H9 (cell line): ENCODE data around the gene BMPER. TPM values are rescaled to one million over a fixed set of nuclear protein-coding genes. Genes with fewer than 3 reads are reported as not detected.

Experiments
- DNase-seq: peaks from one replicate; pipeline ENCODE4 v3.0.0-alpha.2; 2017
- H2AFZ ChIP-seq: one replicate; pipeline ENCODE4 v1.6.1; 2013; ENCODE audit warnings: mild to moderate bottlenecking, low read length, control low read depth, moderate library complexity
- H2AK5ac ChIP-seq: 2 replicates; pipeline ENCODE4 v1.6.1; 2013; ENCODE audit warnings: low read length, control low read depth, mixed read lengths; ENCODE audit not compliant: insufficient read length
- H2BK120ac ChIP-seq: one replicate; pipeline ENCODE4 v1.6.1; 2013; ENCODE audit warnings: low read depth, mild to moderate bottlenecking, low read length, control low read depth, inconsistent platforms; ENCODE audit not compliant: poor library complexity, severe bottlenecking
- H2BK12ac ChIP-seq: 2 replicates; pipeline ENCODE4 v1.6.1; 2013; ENCODE audit warnings: low read length, control low read depth, mixed read lengths, low read depth; ENCODE audit not compliant: insufficient read length
- H2BK15ac ChIP-seq: 2 replicates; pipeline ENCODE4 v1.6.1; 2013; ENCODE audit warnings: low read depth, low read length, control low read depth
- H2BK20ac ChIP-seq: one replicate; pipeline ENCODE4 v1.6.1; 2013; ENCODE audit warnings: low read depth, mild to moderate bottlenecking, low read length, control low read depth, inconsistent platforms; ENCODE audit not compliant: poor library complexity, severe bottlenecking
- H2BK5ac ChIP-seq: 2 replicates; pipeline ENCODE4 v1.6.1; 2013; ENCODE audit warnings: low read length, control low read depth, mixed read lengths; ENCODE audit not compliant: insufficient read length
- H3K14ac ChIP-seq: 2 replicates; pipeline ENCODE4 v1.6.1; 2013; ENCODE audit warnings: low read length, control low read depth; ENCODE audit not compliant: insufficient read depth
- H3K18ac ChIP-seq: 2 replicates; pipeline ENCODE4 v1.6.1; 2013; ENCODE audit warnings: low read depth, mild to moderate bottlenecking, mixed read lengths, low read length, control low read depth; ENCODE audit not compliant: insufficient read length
- H3K23ac ChIP-seq: 2 replicates; pipeline ENCODE4 v1.6.1; 2013; ENCODE audit warnings: low read length, control low read depth, mixed read lengths, low read depth; ENCODE audit not compliant: insufficient read length
- H3K23me2 ChIP-seq: 2 replicates; pipeline ENCODE4 v1.6.1; 2013; ENCODE audit warnings: low read depth, mild to moderate bottlenecking, mixed read lengths, low read length, control low read depth; ENCODE audit not compliant: insufficient read length, poor library complexity, severe bottlenecking
- H3K27ac ChIP-seq: 2 replicates; pipeline ENCODE4 v1.5.1; 2013; ENCODE audit warnings: low read length, control low read depth, mixed read lengths, low read depth; ENCODE audit not compliant: insufficient read length
- H3K27me3 ChIP-seq: 2 replicates; pipeline ENCODE4 v1.6.1; 2013; ENCODE audit warnings: low read length, control low read depth, inconsistent platforms; ENCODE audit not compliant: insufficient read depth
- H3K4ac ChIP-seq: 2 replicates; pipeline ENCODE4 v1.6.1; 2013; ENCODE audit warnings: low read depth, mild to moderate bottlenecking, control low read depth, inconsistent platforms, low read length, moderate library complexity
- H3K4me1 ChIP-seq: 2 replicates; pipeline ENCODE4 v1.6.1; 2013; ENCODE audit warnings: low read length, control low read depth, inconsistent platforms; ENCODE audit not compliant: insufficient read depth
- H3K4me2 ChIP-seq: 2 replicates; pipeline ENCODE4 v1.6.1; 2013; ENCODE audit warnings: low read length, control low read depth, mixed read lengths; ENCODE audit not compliant: insufficient read length, insufficient read depth
- H3K56ac ChIP-seq: 2 replicates; pipeline ENCODE4 v1.6.1; 2013; ENCODE audit warnings: low read depth, mild to moderate bottlenecking, mixed read lengths, low read length, control low read depth; ENCODE audit not compliant: insufficient read length
- H3K79me1 ChIP-seq: 2 replicates; pipeline ENCODE4 v1.6.1; 2013; ENCODE audit warnings: low read depth, mild to moderate bottlenecking, moderate library complexity, low read length, control low read depth, inconsistent platforms; ENCODE audit not compliant: insufficient read depth, poor library complexity, severe bottlenecking
- H3K79me2 ChIP-seq: 2 replicates; pipeline ENCODE4 v1.6.1; 2013; ENCODE audit warnings: low read length, control low read depth, inconsistent platforms; ENCODE audit not compliant: insufficient read depth
- H3K9ac ChIP-seq: 2 replicates; pipeline ENCODE4 v1.6.1; 2013; ENCODE audit warnings: low read length, control low read depth, mixed read lengths; ENCODE audit not compliant: insufficient read length; ENCODE audit errors: extremely low read depth
- H3K9me3 ChIP-seq: one replicate; pipeline ENCODE4 v1.6.1; 2013; ENCODE audit warnings: low read depth, low read length, inconsistent platforms; ENCODE audit not compliant: control insufficient read depth
- H3T11ph ChIP-seq: one replicate; pipeline ENCODE4 v1.6.1; 2013; ENCODE audit warnings: mild to moderate bottlenecking, low read length, control low read depth, inconsistent platforms
- H4K20me1 ChIP-seq: one replicate; pipeline ENCODE4 v1.6.1; 2013; ENCODE audit not compliant: control insufficient read depth, insufficient read length, insufficient read depth
- H4K5ac ChIP-seq: 2 replicates; pipeline ENCODE4 v1.6.1; 2013; ENCODE audit warnings: low read depth, mild to moderate bottlenecking, mixed read lengths, low read length, control low read depth; ENCODE audit not compliant: insufficient read length
- H4K8ac ChIP-seq: replicated peaks from 2 replicates; pipeline ENCODE4 v1.6.1; 2013; ENCODE audit warnings: low read length, control low read depth, mixed read lengths, low read depth; ENCODE audit not compliant: insufficient read length
- H4K91ac ChIP-seq: 2 replicates; pipeline ENCODE4 v1.6.1; 2013; ENCODE audit warnings: low read depth, mild to moderate bottlenecking, moderate library complexity, mixed read lengths, low read length, control low read depth; ENCODE audit not compliant: insufficient read length
- H3K27ac Mint-ChIP-seq, 3 experiments: 2 replicates in 2 of 3; 3 replicates in 1 of 3; pipeline ENCODE4 v1.8.0; 2020 to 2021; ENCODE audit warnings: mixed read lengths in 3 of 3, mild to moderate bottlenecking in 1 of 3, moderate library complexity in 1 of 3
- H3K27me3 Mint-ChIP-seq: 2 replicates; pipeline ENCODE4 v1.8.0; 2021; ENCODE audit warnings: low read depth, mild to moderate bottlenecking, moderate library complexity, mixed read lengths
- H3K36me3 Mint-ChIP-seq, 3 experiments: 2 replicates in 2 of 3; 3 replicates in 1 of 3; pipeline ENCODE4 v1.8.0; 2020 to 2021; ENCODE audit warnings: low read depth in 3 of 3, mixed read lengths in 3 of 3; ENCODE audit not compliant: insufficient read depth in 1 of 3
- H3K4me1 Mint-ChIP-seq, 2 experiments: 2 replicates each; pipeline ENCODE4 v1.8.0; 2020; ENCODE audit warnings: mixed read lengths in 2 of 2
- H3K4me3 Mint-ChIP-seq, 2 experiments: 2 replicates in 1 of 2; 3 replicates in 1 of 2; pipeline ENCODE4 v1.8.0; 2020 to 2021; ENCODE audit warnings: mild to moderate bottlenecking in 2 of 2, mixed read lengths in 2 of 2, moderate library complexity in 1 of 2
- H3K9me3 Mint-ChIP-seq, 2 experiments: 2 replicates in 1 of 2; 3 replicates in 1 of 2; pipeline ENCODE4 v1.8.0; 2020; ENCODE audit warnings: mild to moderate bottlenecking in 2 of 2, mixed read lengths in 2 of 2, moderate library complexity in 1 of 2
- WGBS: extraction: QIAGEN DNeasy Blood & Tissue Kit; methylation state at CpG from one replicate; pipeline ENCODE4 v1.1.7; 2013; ENCODE audit warnings: missing lambda C conversion rate, low lambda C conversion rate, mixed read lengths; ENCODE audit not compliant: insufficient read length; ENCODE audit errors: extremely low coverage; 5-methylcytosine and 5-hydroxymethylcytosine counted together
- total RNA-seq: library from RNA; stranded (reverse); gene quantifications from 2 replicates; pipeline ENCODE4 v1.2.1, GENCODE V29; 2021
- TF ChIP-seq, protein P1 (sequence below): fragments of 200-600 bp; sonication (generic); conservative IDR thresholded peaks from 3 replicates; pipeline ENCODE4 v1.8.0; 2021; ENCODE audit warnings: antibody characterized with exemption, mild to moderate bottlenecking

BMPER gene
- total RNA-seq, 1 experiment from 2014 or later: 0.20 TPM

DNA sequence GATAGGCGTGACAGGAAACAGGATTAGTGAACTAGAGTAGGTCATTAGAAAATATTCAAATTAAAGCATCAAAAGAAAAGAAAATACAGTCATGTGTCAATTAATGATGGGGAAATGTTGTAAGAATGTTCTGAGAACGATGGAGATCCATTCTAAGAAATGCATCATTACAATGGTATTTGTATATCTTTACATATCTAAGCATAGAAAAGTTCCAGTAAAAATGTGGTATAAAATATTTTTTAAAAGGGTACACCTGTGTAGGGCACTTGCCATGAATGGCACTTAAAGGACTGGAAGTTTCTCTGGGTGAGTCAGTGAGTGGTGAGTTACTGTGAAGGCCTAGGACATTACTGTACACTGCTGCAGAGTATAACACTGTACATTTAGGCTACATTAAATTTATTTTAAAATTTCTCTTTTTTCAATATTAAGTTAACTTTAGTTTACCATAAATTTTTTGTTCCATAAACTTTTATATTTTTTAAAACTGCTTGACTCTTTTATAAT is 282.5 kb downstream of the BMPER start:
- H3K56ac ChIP-seq: no peak overlapping the region
- H3K4me3 Mint-ChIP-seq: no peak overlapping the region

More for the DNA sequence above, 282.5 kb downstream of the BMPER start:
- H3K79me1 ChIP-seq: no peaks in the 10 kb centered on the region
- no peak overlapping the region for H3K27ac ChIP-seq
- TF ChIP-seq, protein P1, sequence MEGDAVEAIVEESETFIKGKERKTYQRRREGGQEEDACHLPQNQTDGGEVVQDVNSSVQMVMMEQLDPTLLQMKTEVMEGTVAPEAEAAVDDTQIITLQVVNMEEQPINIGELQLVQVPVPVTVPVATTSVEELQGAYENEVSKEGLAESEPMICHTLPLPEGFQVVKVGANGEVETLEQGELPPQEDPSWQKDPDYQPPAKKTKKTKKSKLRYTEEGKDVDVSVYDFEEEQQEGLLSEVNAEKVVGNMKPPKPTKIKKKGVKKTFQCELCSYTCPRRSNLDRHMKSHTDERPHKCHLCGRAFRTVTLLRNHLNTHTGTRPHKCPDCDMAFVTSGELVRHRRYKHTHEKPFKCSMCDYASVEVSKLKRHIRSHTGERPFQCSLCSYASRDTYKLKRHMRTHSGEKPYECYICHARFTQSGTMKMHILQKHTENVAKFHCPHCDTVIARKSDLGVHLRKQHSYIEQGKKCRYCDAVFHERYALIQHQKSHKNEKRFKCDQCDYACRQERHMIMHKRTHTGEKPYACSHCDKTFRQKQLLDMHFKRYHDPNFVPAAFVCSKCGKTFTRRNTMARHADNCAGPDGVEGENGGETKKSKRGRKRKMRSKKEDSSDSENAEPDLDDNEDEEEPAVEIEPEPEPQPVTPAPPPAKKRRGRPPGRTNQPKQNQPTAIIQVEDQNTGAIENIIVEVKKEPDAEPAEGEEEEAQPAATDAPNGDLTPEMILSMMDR: no peak
- H3K4me2 ChIP-seq: no peak overlapping the region
- H3K23me2 ChIP-seq: no peaks in the 10 kb centered on the region
- no peak overlapping the region for H2BK15ac ChIP-seq
- no peak overlapping the region for H2AFZ ChIP-seq
- no peak overlapping the region for H3K18ac ChIP-seq
- H3K4me1 ChIP-seq: no peaks in the 10 kb centered on the region
- H4K91ac ChIP-seq: no peak overlapping the region
- no CpG with 5 or more reads among the region's 2 CpGs for WGBS
- H3K79me2 ChIP-seq: no peaks in the 10 kb centered on the region
- H3K23ac ChIP-seq: no peak overlapping the region
- H3K27me3 ChIP-seq: no peaks in the 10 kb centered on the region
- H3T11ph ChIP-seq: no peak overlapping the region
- H2BK12ac ChIP-seq: no peak overlapping the region
- no peak overlapping the region for H3K27ac Mint-ChIP-seq
- no peak overlapping the region for H2AK5ac ChIP-seq
- no peaks in the 10 kb centered on the region for H3K9me3 Mint-ChIP-seq
- no peak overlapping the region for H4K5ac ChIP-seq
- no peaks in the 10 kb centered on the region for H4K20me1 ChIP-seq
- no peaks in the 10 kb centered on the region for H3K9me3 ChIP-seq
- DNase-seq: no peak
- H4K8ac ChIP-seq: no peak overlapping the region
- H3K27me3 Mint-ChIP-seq: peaks cover 3% of the 10 kb centered on the region
- no peak overlapping the region for H2BK120ac ChIP-seq
- no peak overlapping the region for H3K14ac ChIP-seq
- H3K4ac ChIP-seq: no peak overlapping the region
- peaks cover 0 to 3% (median 0%) of the 10 kb centered on the region in 3 experiments; a peak in 2 of 7 replicates for H3K36me3 Mint-ChIP-seq
- H3K9ac ChIP-seq: no peak overlapping the region
- H3K4me1 Mint-ChIP-seq: peaks cover 13 to 17% of the 10 kb centered on the region in 2 experiments
- no peak overlapping the region for H2BK20ac ChIP-seq
- no peak overlapping the region for H2BK5ac ChIP-seq
